Epithelial cell of esophagus (primary cell): ENCODE measurements around the gene SUGP2.

Experiments used
- DNase-seq: peaks from one replicate; pipeline ENCODE4 v3.0.0; 2010; ENCODE audit warnings: low read depth
- H3K4me3 ChIP-seq: 2 replicates; pipeline ENCODE4 v1.5.1; 2011; ENCODE audit warnings: mild to moderate bottlenecking, low read length, control low read depth
- TF ChIP-seq, protein P1 (sequence below): IDR thresholded peaks from 2 replicates; pipeline ENCODE4 v1.5.1; 2011; ENCODE audit warnings: low read depth, mild to moderate bottlenecking, low read length, control low read depth, inconsistent platforms; ENCODE audit not compliant: insufficient read depth; ENCODE audit errors: missing control alignments

SUGP2 gene

DNA sequence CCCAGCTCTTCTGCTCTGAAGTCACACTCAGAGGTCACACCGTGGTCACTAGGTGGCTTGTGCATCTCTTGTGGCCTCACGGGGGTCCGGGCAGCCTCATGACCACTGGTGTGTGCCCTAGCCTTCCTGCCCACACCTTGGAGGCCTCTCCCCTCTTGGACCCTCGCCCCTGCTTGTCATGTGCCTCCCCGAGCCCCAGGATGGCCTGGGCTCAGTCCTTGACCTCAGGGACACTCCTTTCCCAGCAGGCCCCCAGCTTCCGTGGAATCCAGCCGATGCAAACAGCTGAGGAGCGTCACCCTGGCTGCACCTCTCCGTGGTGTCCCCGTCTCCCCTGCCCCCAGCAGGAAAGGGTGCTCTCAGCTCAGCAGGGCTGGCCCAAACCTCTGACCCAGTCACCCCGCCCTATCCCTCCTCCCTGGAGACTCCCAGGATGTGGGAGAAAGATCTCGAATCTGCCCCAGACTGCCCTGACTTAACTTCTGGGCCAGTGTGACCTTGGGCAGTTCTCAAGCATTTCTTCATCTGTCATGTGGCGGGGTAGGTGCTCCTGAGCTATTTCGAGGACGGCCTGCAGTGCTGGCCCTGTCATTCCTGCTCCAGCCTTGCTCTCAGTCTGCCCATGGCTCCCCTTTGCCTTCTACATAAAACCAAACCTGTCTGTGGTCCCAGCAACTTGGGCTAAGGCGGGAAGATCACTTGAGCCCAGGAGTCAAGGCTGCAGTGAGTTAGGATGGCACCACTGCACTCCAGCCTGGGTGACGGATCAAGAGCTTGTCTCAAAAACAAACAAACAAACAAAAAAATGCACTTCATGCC is 25.9 kb upstream of the SUGP2 start:
- DNase-seq, result no peak
- TF ChIP-seq, protein P1, sequence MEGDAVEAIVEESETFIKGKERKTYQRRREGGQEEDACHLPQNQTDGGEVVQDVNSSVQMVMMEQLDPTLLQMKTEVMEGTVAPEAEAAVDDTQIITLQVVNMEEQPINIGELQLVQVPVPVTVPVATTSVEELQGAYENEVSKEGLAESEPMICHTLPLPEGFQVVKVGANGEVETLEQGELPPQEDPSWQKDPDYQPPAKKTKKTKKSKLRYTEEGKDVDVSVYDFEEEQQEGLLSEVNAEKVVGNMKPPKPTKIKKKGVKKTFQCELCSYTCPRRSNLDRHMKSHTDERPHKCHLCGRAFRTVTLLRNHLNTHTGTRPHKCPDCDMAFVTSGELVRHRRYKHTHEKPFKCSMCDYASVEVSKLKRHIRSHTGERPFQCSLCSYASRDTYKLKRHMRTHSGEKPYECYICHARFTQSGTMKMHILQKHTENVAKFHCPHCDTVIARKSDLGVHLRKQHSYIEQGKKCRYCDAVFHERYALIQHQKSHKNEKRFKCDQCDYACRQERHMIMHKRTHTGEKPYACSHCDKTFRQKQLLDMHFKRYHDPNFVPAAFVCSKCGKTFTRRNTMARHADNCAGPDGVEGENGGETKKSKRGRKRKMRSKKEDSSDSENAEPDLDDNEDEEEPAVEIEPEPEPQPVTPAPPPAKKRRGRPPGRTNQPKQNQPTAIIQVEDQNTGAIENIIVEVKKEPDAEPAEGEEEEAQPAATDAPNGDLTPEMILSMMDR, result no peak
- no peak overlapping the region for H3K4me3 ChIP-seq

- DNase-seq, result no peak
- H3K4me3 ChIP-seq, result no peak overlapping the region
- TF ChIP-seq, protein P1, result no peak
Observed at GRCh38 chr19:19057720-19058119, 24.4 kb upstream of the SUGP2 start.

- no peak for DNase-seq
- no peak overlapping the region for H3K4me3 ChIP-seq
- TF ChIP-seq, protein P1, result no peak
Observed at GRCh38 chr19:19057317-19057716, 24.0 kb upstream of the SUGP2 start.

DNA sequence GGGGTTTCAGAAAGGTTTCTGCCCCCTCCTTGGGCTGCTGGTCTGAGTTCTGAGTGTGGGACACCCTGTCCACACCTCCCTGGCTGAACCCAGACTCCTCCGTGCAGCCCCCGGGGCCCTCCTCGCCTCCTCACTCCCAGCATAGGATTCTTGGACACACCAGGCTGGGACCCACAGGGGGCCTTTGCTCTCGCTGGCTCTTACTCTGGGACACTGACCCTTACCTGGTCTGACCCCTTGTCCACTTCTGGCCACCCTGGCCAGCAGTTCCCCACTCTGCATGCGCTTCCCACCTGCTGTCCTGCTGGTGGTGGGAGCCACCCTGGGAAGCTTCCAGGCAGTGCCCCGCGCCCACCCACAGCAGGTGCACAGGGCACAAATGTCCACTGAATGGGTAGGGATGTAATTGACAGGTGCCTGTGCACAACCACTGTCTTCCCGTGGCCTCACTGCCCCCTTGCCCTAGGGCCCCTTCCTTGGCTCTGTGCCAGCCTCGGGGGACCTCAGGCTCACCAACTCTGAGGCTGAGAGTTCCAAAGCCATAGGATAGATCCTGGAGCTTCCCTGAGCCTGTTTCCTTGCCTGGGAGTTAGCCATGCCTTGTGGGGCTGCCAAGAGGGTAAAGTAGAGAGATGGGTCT is 23.4 kb upstream of the SUGP2 start:
- TF ChIP-seq, protein P1, result no peak
- H3K4me3 ChIP-seq, result no peak overlapping the region
- no peak for DNase-seq

- no peak overlapping the region for H3K4me3 ChIP-seq
- DNase-seq, result no peak
- TF ChIP-seq, protein P1, result no peak
Observed at GRCh38 chr19:19055701-19056100, 22.4 kb upstream of the SUGP2 start.

DNA sequence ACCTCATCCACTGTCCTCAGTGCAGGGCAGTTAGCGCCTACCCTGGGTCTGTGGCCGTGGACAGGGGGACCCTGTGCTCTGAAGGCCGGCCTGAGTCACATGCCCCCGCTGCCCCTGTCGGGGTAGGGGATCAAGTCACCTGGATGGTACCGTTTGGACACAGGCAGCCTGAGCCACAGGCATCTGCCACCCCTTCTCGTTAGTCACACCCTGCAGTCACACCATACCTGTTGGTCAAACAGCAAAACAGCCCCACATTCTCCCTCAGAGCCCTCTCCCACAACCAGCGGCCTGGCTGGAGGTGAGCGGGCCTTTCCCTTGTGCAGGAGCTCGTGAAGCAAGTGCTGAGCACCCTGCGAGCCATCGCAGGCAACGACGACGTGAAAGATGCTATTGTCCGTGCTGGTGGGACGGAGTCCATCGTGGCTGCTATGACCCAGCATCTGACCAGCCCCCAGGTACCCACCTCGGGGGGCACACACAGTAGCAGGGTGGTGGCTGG is 21.7 kb upstream of the SUGP2 start:
- no peak overlapping the region for H3K4me3 ChIP-seq
- DNase-seq, result no peak
- TF ChIP-seq, protein P1, result no peak
